Right lobe of liver (tissue), 6 donors: ENCODE data around the gene CXCL12. TPM values are rescaled to one million over a fixed set of nuclear protein-coding genes. Genes with fewer than 3 reads are reported as not detected.

Source experiments
- ATAC-seq, 4 donors: fragments of 200-7000 bp; cut with Tn5 transposase; one replicate each; pipeline ENCODE4 v1.9.1; 2020; ENCODE audit warnings: mild to moderate bottlenecking in 4 of 4, moderate library complexity in 4 of 4
- DNase-seq, 3 donors: peaks; one replicate each; pipeline ENCODE4 v3.0.0-alpha.2; 2020
- H3K27ac ChIP-seq, 3 donors: fragments of 200-600 bp; one replicate each; pipeline ENCODE4 v1.8.0; 2022
- H3K27me3 ChIP-seq, 2 donors: fragments of 200-600 bp; one replicate each; pipeline ENCODE4 v1.8.0; 2022
- H3K36me3 ChIP-seq, 4 donors: fragments of 200-600 bp; sonication (generic) in 1 of 4; one replicate each; pipeline versions ENCODE4 v1.5.1 to v1.8.0; 2017 to 2022; ENCODE audit warnings: control low read depth in 1 of 4
- H3K4me1 ChIP-seq, 4 donors: fragments of 200-600 bp; sonication (generic) in 1 of 4; one replicate each; pipeline versions ENCODE4 v1.5.1 to v1.8.0; 2017 to 2022; ENCODE audit warnings: control low read depth in 1 of 4
- H3K4me3 ChIP-seq, 3 donors: fragments of 200-600 bp; one replicate each; pipeline ENCODE4 v1.8.0; 2022
- H3K9me3 ChIP-seq, 4 donors: fragments of 200-600 bp; sonication (generic) in 1 of 4; one replicate each; pipeline versions ENCODE4 v1.5.1 to v1.8.0; 2017 to 2022; ENCODE audit warnings: control low read depth in 1 of 4
- POLR2A ChIP-seq: fragments of 450-650 bp; IDR thresholded peaks from one replicate; pipeline ENCODE4 v1.6.1; 2017; ENCODE audit warnings: antibody characterized with exemption, mild to moderate bottlenecking
- WGBS: methylation state at CpG from one replicate; pipeline ENCODE4 v1.1.6; 2018; ENCODE audit warnings: low coverage, low lambda C conversion rate; ENCODE audit not compliant: insufficient coverage; ENCODE audit errors: missing lambda C conversion rate; 5-methylcytosine and 5-hydroxymethylcytosine counted together
- intact Hi-C, 2 donors: fragments of 100-400 bp; cut with DNase I; formaldehyde crosslinking; loops; one replicate each; pipeline versions ENCODE4 v1.11.2 to v1.14.1; 2022
- total RNA-seq, 6 experiments: library from RNA; depleted of rRNA in 2 of 6; stranded (reverse); fragments of >200 nt in 2 of 6; fragmentation: NEBNext Ultra II Directional in 3 of 6; extraction: Animal tissue kit (Norgen Biotek cat#: 25700) in 3 of 6; gene quantifications; one replicate each; pipeline versions ENCODE4 v1.1.0 to v1.2.4, GENCODE V29; 2016 to 2023
- TF ChIP-seq, protein P1 (sequence below), 4 donors: fragments of 200-600 bp in 3 of 4; fragments of 450-650 bp in 1 of 4; IDR thresholded peaks; one replicate each; pipeline versions ENCODE4 v1.5.1 to v1.8.0; 2016 to 2022; ENCODE audit warnings: antibody characterized with exemption in 4 of 4, mild to moderate bottlenecking in 2 of 4
- donor health status: DM: no; HTN: yes; CAD: no.
- donor health status: DM: no; HTN: no; CAD: no.
- donor health status: DM: no; HTN: no; CAD: no.
- donor health status: DM: no; HTN: yes; CAD: no.
- donor health status: DM: no; HTN: yes; CAD: no.

The CXCL12 gene
- total RNA-seq, 6 experiments from 2014 or later: 17.5 to 116 (median 65.3) TPM

- Histone ChIP-seq H3K36me3 (no peaks in the 10 kb centered on the region), H3K27ac (no peak overlapping the region), H3K9me3 (no peaks in the 10 kb centered on the region), H3K4me1 (no peaks in the 10 kb centered on the region), H3K4me3 (no peak overlapping the region), H3K27me3 (no peaks in the 10 kb centered on the region)
- 98% methylated on average over 4 of the region's 5 CpGs for WGBS
- intact Hi-C loops: no loop called here
- no peak for DNase-seq
- no peak for ATAC-seq
- no peak for TF ChIP-seq POLR2A
- TF ChIP-seq, protein P1, sequence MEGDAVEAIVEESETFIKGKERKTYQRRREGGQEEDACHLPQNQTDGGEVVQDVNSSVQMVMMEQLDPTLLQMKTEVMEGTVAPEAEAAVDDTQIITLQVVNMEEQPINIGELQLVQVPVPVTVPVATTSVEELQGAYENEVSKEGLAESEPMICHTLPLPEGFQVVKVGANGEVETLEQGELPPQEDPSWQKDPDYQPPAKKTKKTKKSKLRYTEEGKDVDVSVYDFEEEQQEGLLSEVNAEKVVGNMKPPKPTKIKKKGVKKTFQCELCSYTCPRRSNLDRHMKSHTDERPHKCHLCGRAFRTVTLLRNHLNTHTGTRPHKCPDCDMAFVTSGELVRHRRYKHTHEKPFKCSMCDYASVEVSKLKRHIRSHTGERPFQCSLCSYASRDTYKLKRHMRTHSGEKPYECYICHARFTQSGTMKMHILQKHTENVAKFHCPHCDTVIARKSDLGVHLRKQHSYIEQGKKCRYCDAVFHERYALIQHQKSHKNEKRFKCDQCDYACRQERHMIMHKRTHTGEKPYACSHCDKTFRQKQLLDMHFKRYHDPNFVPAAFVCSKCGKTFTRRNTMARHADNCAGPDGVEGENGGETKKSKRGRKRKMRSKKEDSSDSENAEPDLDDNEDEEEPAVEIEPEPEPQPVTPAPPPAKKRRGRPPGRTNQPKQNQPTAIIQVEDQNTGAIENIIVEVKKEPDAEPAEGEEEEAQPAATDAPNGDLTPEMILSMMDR (IDR thresholded peaks at IDR 0.05): no peak
These were observed 12.7 kb downstream of the CXCL12 start for GRCh38 chr10:44372181-44372580.

GRCh38 chr10:44370731-44371248 lies 14.1 kb downstream of the CXCL12 start:
- WGBS: 48% methylated on average over 5 of the region's 10 CpGs
- Histone ChIP-seq H3K4me1 (no peaks in the 10 kb centered on the region), H3K9me3 (no peaks in the 10 kb centered on the region), H3K4me3 (no peak overlapping the region), H3K27ac (no peak overlapping the region), H3K27me3 (no peaks in the 10 kb centered on the region), H3K36me3 (no peaks in the 10 kb centered on the region)
- DNase-seq: no peak
- TF ChIP-seq, protein P1 (IDR thresholded peaks at IDR 0.05): no peak
- TF ChIP-seq POLR2A: no peak
- no peak for ATAC-seq
- intact Hi-C loops: no loop called here

DNA sequence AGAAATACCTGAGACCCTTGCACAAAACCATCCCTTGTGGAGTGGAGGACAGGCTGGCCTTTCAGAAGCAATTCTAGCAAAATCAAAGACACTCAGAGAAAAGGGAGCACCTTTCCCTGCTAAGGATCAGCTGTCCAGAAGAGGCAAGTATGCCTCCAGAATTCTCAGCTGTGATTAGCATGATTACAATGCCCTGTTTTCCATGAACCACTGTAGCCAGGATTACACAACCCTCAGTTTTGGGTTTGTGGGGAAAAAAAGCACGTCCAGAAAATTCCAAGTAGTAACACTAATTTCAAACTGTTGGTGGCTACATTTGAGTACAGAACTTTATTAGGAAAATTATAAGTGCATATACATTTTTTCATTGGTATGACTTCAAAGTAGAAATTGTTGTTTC lies 15.0 kb downstream of the CXCL12 start:
- no peak for TF ChIP-seq POLR2A
- TF ChIP-seq, protein P1 (IDR thresholded peaks at IDR 0.05): no peak
- Histone ChIP-seq H3K36me3 (no peaks in the 10 kb centered on the region), H3K9me3 (no peaks in the 10 kb centered on the region), H3K4me1 (no peaks in the 10 kb centered on the region), H3K4me3 (no peak overlapping the region), H3K27me3 (no peaks in the 10 kb centered on the region), H3K27ac (no peak overlapping the region)
- intact Hi-C loops: no loop called here
- DNase-seq: no peak
- WGBS: 33% methylated on average over 1 of the region's 1 CpG
- ATAC-seq: no peak

- no peak for ATAC-seq
- no peak overlapping the region for H3K4me3 ChIP-seq
- H3K36me3 ChIP-seq: no peaks in the 10 kb centered on the region
- H3K27me3 ChIP-seq: no peaks in the 10 kb centered on the region
- no peak overlapping the region for H3K27ac ChIP-seq
- no peaks in the 10 kb centered on the region for H3K9me3 ChIP-seq
- intact Hi-C loops: no loop called here
- 76% methylated on average over 3 of the region's 6 CpGs for WGBS
- no peak for TF ChIP-seq POLR2A
- TF ChIP-seq, protein P1 (IDR thresholded peaks at IDR 0.05): no peak
- H3K4me1 ChIP-seq: no peaks in the 10 kb centered on the region
- no peak for DNase-seq
These were observed 15.6 kb downstream of the CXCL12 start for GRCh38 chr10:44369296-44369695.

DNA sequence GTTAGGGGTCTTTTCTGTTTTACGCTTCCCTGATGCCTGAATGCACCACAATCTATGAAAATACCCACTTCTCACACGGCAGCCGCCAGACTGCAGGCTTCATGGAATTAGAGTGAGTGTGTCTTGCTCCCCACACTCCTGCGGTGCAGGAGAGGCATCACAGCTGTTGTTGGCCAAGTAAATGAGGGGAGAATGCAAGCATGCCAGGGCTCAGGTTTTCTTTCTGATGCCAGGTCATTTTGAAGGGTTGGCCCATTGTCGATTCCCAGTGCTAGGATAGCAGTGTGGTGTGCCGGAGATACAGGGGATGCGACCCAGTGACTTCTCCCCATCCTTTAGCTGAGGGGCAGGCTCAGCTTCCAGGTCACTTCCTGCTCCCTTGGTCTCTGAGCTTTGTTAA lies 16.3 kb downstream of the CXCL12 start:
- DNase-seq (no peak), ATAC-seq (no peak)
- Histone ChIP-seq H3K9me3 (no peaks in the 10 kb centered on the region), H3K4me3 (no peak overlapping the region), H3K27me3 (no peaks in the 10 kb centered on the region), H3K36me3 (no peaks in the 10 kb centered on the region), H3K4me1 (no peaks in the 10 kb centered on the region), H3K27ac (no peak overlapping the region)
- intact Hi-C loops: no loop called here
- 54% methylated on average over 6 of the region's 7 CpGs for WGBS
- TF ChIP-seq, protein P1 (IDR thresholded peaks at IDR 0.05): no peak
- TF ChIP-seq POLR2A: no peak
